Astrocyte of the hippocampus (primary cell): ENCODE results near the gene NAA15.
"Not testable (repeated sequence)": the region's sequence is repeated elsewhere in the genome, so short reads cannot be mapped to it uniquely, and the experiment has no call there.

ENCODE experiments used
- DNase-seq: peaks from one replicate; pipeline ENCODE4 v3.0.0; 2011; ENCODE audit warnings: low read depth, low spot score

The NAA15 gene

GRCh38 chr4:139361301-139361700 is 60.0 kb downstream of the NAA15 start:
- DNase-seq = no peak

GRCh38 chr4:139367421-139368090 is 66.3 kb downstream of the NAA15 start:
- peak; percentile 59 for DNase-seq

DNA sequence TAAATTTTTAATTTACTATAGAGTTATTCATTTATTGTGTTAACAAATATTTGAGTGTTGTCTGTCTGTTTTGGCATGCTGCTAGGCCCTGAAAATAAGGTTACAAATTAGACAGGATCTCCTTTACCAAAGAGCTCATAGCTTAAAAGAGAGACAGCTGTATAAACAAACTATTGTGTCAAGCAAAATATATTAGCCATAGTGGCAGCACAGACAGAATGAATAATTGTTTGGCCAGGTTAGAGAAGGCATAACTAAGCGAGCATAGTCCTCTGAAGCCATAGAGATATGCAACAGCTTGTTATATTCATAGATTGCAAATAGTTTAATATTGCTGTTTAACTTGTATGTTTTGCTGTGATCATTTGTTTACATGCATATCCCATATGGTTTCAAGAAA is 67.7 kb downstream of the NAA15 start:
- DNase-seq = peak; percentile 25

- no peak for DNase-seq
These were observed 72.9 kb downstream of the NAA15 start for GRCh38 chr4:139374251-139374650.

- DNase-seq = no peak
These were observed 85.1 kb downstream of the NAA15 start for GRCh38 chr4:139386421-139386820.

GRCh38 chr4:139389102-139389501 is 87.8 kb downstream of the NAA15 start:
- no peak for DNase-seq

- DNase-seq = no peak
These were observed 88.7 kb downstream of the NAA15 start for GRCh38 chr4:139389991-139390390.

- no peak for DNase-seq
These were observed 90.4 kb downstream of the NAA15 start for GRCh38 chr4:139391731-139392130.

DNA sequence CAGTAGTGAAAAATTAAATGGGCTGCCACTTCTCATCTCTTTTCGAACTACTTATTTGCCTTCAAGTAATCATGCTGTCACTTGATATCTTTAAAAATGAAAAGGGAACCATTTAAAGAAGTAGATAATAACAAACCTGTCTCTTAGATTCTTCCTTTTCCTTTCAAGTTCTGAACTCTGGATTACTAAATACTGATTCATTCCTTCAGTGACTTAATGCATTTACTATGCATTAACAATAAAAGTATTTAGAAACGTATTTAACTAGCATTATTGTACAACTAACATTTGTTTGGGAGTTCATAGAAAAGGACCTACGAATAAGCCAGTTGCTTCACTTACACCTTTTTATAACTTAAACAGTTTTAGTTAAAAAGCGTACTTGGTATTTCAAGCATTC is 91.5 kb downstream of the NAA15 start:
- DNase-seq = no peak

DNA sequence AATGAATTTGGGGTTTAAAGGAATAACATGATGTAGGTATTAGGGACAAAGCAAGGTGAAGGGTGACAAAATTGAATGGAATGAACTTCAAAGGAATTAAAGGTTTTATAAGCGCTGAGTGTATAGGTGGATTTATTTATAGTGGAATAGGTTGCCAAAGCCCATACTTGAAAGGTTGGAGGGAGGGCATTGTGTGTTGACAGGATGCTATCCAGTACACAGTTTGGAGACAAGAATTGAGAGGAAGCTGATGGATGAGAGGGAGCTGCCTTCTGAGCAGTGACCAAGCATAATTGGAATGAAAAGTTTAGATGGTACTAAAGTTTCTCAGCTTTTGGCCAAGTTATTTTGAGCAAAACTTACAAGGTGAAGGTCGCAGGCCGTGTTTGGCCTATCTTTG is 100.1 kb downstream of the NAA15 start:
- no peak for DNase-seq

- no peak for DNase-seq
These were observed 101.1 kb downstream of the NAA15 start for GRCh38 chr4:139402436-139402835.

DNA sequence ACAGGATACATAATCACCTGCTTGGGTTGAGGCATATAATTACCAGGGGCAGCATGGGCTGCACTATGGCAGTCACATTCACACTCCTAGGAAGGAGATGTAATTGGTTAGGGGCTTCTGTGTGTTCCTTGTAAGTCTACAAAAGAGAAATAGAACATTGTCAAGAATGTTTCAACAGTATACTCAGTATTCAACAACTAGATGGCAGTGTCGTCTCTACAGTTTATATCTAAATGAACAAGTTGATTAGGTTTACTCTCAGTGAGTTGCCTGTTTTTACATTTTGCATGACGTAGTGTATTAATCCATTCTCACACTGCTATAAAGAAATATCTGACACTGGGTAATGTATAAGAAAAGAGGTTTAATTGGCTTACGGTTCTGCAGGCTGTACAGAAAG is 102.2 kb downstream of the NAA15 start:
- DNase-seq = no peak

DNA sequence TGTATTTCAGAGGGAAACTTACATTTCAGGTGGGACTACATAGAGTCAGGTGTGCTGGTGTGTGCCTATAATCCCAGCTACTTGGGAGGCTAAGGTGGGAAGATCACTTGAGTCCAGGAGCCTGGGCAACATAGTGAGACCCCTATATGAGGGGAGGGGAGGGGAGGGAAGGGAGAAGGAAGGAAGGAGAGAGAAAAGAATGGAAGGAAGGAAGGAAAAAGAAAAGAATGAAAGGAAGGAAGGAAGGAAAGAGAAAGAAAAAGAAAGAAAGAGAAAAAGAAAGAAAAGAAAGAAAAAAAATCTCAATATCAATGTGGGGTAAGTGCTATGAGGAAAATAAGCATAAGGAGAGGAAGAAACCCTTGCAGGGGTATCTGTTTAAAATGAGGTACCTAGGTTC is 109.0 kb downstream of the NAA15 start:
- DNase-seq = no peak

DNA sequence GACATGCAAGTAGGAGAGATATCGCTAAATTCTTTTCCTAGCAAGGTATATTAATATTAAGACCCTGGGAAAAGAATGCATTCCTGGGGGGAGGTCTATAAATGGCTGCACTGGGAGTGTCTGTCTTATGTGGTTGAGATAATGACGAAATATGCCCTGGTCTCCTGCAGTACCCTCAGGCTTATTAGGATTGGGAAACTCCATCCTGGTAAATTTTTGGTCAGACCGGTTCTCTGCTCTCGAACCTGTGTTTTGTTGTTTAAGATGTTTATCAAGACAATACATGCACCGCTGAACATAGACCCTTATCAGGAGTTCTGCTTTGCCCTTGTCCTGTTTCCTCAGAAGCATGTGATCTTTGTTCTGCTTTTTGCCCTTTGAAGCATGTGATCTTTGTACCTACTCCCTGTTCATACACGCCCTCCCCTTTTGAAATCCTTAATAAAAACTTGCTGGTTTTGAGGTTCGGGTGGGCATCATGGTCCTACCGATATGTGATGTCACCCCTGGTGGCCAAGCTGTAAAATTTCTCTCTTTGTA is 113.4 kb downstream of the NAA15 start:
- DNase-seq = not testable (repeated sequence)

DNA sequence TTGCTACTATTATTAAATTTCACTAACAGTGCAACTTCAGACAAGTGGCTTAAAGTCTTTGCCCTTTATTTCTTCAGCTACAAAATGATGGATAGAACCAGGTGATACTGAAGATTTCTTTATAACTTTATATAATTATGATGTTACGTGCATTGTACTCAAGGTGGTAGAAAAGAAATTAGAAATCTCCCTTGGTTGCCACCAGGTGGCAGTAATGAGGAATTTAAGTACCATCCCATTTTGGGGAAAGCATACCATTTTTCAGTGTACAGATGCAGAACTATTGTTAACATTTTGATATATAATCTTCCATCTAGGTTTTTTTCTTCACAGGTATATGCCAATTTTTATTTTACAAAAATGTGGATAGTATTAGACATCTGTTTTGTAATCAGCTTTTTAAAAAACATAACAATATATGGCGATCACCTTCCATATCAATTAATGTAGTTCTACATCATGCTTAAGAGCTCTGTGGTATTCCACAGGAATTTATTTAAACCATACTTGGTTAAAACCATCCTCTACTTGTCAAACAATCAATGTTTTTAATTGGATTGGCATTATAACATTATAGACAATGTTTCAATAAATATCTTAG is 114.9 kb downstream of the NAA15 start:
- peak; percentile 65 for DNase-seq

- peak; percentile 17 for DNase-seq
These were observed 118.1 kb downstream of the NAA15 start for GRCh38 chr4:139419388-139419914.

GRCh38 chr4:139420652-139421051 is 119.3 kb downstream of the NAA15 start:
- DNase-seq = no peak

GRCh38 chr4:139436122-139436521 is 134.8 kb downstream of the NAA15 start:
- DNase-seq = no peak

DNA sequence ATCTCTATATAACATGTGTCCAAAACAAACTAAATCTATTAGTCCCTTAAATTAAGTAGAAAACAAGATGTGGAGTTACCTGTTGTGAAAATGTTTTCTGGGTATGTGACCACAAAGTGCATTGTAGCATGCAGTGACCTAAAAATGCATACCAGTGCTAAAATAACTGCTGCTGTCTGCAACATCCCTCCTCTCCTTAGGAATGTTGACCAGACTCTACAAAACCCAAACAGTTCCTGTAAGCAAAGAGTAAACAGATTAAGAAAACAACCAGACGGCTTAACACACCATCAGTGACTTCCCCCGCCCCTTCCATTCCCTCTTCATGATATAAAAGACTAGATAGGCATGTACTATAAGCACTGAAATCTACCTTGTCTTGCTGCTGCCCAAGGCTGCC is 136.8 kb downstream of the NAA15 start:
- peak; percentile 4 for DNase-seq

- DNase-seq = peak; percentile 33
These were observed 139.7 kb downstream of the NAA15 start for GRCh38 chr4:139441029-139441428.

DNA sequence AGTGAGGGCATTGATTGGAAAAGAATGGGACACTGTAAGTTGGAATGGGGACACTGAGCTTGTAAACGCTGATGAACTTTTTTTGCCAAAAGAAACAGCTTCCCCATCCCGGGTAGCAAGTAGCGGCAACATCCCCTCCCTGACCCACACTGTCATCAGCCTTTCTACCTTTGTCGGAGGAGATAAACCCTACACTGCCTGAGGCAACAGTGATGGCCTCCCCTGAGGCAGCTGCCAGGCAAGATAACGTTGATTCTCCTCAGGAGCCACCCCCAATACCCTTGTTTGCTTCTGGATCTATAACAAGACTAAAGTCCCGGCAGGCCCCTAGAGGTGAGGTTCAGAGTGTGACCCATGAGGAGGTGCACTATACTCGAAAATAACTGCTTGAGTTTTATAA is 142.4 kb downstream of the NAA15 start:
- no peak for DNase-seq

DNA sequence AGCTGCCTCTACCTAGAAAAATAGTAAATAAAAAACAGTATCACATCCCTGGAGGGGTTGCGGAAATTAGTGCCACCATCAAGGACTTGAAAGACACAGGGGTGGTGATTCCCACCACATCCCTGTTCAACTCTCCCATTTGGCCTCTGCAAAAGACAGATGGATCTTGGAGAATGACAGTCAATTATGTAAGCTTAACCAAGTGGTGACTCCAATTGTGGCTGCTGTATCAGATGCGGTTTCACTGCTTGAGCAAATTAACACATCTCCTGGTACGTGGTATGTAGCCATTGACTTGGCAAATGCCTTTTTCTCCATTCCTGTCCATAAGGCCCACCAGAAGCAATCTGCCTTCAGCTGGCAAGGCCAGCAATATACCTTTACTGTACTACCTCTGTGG is 143.6 kb downstream of the NAA15 start:
- peak; percentile 20 for DNase-seq

DNA sequence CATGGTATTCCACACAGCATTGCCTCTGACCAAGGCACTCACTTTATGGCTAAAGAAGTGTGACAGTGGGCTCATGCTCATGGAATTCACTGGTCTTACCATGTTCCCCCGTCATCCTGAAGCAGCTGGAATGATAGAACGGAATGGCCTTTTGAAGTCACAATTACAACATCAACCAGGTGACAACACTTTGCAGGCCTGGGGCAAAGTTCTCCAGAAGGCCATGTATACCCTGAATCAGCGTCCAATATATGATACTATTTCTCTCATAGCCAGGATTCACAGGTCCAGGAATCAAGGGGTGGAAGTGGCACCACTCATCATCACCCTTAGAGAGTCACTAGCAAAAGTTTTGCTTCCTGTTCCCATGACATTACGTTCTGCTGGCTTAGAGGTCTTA is 145.8 kb downstream of the NAA15 start:
- DNase-seq = not testable (repeated sequence)
